ENCODE results near the gene CHORDC1.
"Not testable (repeated sequence)": the region's sequence is repeated elsewhere in the genome, so short reads cannot be mapped to it uniquely, and the experiment has no call there.

Gene CHORDC1

DNA sequence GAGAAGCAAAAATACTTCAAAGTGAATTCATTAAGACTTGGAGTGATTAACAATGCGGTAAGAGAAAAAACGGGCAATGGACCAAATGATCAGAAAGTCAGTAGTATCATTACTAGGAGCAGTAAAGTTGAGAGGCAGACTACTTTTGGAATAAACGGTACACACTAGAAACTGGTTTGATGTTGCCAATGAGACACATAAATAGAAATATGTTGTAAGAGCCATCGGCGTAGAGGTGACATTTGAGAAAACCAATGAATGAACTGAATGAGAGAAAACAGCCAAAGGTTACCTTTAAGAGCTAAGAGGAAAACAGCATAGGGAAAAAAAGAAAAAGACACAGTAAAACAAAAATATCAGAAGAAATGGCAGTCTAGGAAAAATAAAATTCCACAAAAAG lies 6.2 kb downstream of the CHORDC1 start:
- peaks cover 27% of the 10 kb centered on the region for H3K4me1 ChIP-seq (ENCODE audit: insufficient read depth, low read length, severe bottlenecking)
- peaks cover 78% of the 10 kb centered on the region for H3K79me2 ChIP-seq (ENCODE audit: insufficient read depth, low read length)
- H3K36me3 ChIP-seq (ENCODE audit: insufficient read depth, low read length): peaks cover 84% of the 10 kb centered on the region

DNA sequence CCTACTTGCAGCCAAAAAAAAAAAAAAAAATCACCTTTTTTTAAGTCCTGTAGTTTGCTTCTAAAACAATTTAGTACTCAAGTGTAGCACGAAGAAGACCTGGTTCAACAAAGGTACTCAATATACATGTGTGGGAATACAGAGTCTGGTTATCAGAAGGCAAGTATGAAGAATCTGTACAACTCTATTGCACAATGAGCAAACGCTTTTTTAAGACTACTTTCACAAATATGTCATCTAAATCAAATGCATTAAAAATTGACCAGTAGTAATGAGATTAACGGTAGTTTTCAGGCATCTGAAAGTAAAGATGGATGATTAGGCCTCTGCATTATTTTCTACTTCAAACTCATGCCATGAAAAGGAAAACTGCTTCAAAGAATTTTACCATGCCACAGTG lies 9.5 kb downstream of the CHORDC1 start:
- H3K9ac ChIP-seq (ENCODE audit: low read length): no peak overlapping the region
- TF ChIP-seq EZH2 (IDR thresholded peaks at IDR 0.05; ENCODE audit: borderline replicate concordance, low read length): no peak
- TF ChIP-seq, protein P1, sequence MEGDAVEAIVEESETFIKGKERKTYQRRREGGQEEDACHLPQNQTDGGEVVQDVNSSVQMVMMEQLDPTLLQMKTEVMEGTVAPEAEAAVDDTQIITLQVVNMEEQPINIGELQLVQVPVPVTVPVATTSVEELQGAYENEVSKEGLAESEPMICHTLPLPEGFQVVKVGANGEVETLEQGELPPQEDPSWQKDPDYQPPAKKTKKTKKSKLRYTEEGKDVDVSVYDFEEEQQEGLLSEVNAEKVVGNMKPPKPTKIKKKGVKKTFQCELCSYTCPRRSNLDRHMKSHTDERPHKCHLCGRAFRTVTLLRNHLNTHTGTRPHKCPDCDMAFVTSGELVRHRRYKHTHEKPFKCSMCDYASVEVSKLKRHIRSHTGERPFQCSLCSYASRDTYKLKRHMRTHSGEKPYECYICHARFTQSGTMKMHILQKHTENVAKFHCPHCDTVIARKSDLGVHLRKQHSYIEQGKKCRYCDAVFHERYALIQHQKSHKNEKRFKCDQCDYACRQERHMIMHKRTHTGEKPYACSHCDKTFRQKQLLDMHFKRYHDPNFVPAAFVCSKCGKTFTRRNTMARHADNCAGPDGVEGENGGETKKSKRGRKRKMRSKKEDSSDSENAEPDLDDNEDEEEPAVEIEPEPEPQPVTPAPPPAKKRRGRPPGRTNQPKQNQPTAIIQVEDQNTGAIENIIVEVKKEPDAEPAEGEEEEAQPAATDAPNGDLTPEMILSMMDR (IDR thresholded peaks at IDR 0.05; ENCODE audit: low read length): no peak
- H3K36me3 ChIP-seq (ENCODE audit: insufficient read depth, low read length): peaks cover 96% of the 10 kb centered on the region
- H3K9me3 ChIP-seq (ENCODE audit: low read length): no peaks in the 10 kb centered on the region
- no peaks in the 10 kb centered on the region for H3K9me2 ChIP-seq (ENCODE audit: low read depth, low read length)
- no peaks in the 10 kb centered on the region for H3K4me1 ChIP-seq (ENCODE audit: insufficient read depth, low read length, severe bottlenecking)
- no peaks in the 10 kb centered on the region for H3K27me3 ChIP-seq (ENCODE audit: insufficient read depth, low read length)
- H3F3A ChIP-seq (ENCODE audit: insufficient read depth, low read length): no peaks in the 10 kb centered on the region
- H4K20me1 ChIP-seq (ENCODE audit: insufficient read depth, low read length): no peaks in the 10 kb centered on the region
- no peak overlapping the region for H3K27ac ChIP-seq (ENCODE audit: low read depth, low read length, poor library complexity, severe bottlenecking)
- peaks cover 45% of the 10 kb centered on the region for H3K79me2 ChIP-seq (ENCODE audit: insufficient read depth, low read length)
- H3K4me3 ChIP-seq (ENCODE audit: low read depth, low read length, poor library complexity, severe bottlenecking): no peak overlapping the region
- H2AFZ ChIP-seq (ENCODE audit: low read length): no peak overlapping the region
- H3K4me2 ChIP-seq (ENCODE audit: low read length): no peak overlapping the region

More for the DNA sequence above, 6.2 kb downstream of the CHORDC1 start:
- H3K4me3 ChIP-seq (ENCODE audit: low read depth, low read length, poor library complexity, severe bottlenecking): no peak overlapping the region
- no peaks in the 10 kb centered on the region for H4K20me1 ChIP-seq (ENCODE audit: insufficient read depth, low read length)
- H3K4me2 ChIP-seq (ENCODE audit: low read length): no peak overlapping the region
- TF ChIP-seq, protein P1 (IDR thresholded peaks at IDR 0.05; ENCODE audit: low read length): no peak
- TF ChIP-seq EZH2 (IDR thresholded peaks at IDR 0.05; ENCODE audit: borderline replicate concordance, low read length): no peak
- H2AFZ ChIP-seq (ENCODE audit: low read length): no peak overlapping the region
- H3K27ac ChIP-seq (ENCODE audit: low read depth, low read length, poor library complexity, severe bottlenecking): no peak overlapping the region
- no peaks in the 10 kb centered on the region for H3K9me2 ChIP-seq (ENCODE audit: low read depth, low read length)
- no peaks in the 10 kb centered on the region for H3F3A ChIP-seq (ENCODE audit: insufficient read depth, low read length)
- no peaks in the 10 kb centered on the region for H3K9me3 ChIP-seq (ENCODE audit: low read length)
- H3K27me3 ChIP-seq (ENCODE audit: insufficient read depth, low read length): no peaks in the 10 kb centered on the region
- no peak overlapping the region for H3K9ac ChIP-seq (ENCODE audit: low read length)

DNA sequence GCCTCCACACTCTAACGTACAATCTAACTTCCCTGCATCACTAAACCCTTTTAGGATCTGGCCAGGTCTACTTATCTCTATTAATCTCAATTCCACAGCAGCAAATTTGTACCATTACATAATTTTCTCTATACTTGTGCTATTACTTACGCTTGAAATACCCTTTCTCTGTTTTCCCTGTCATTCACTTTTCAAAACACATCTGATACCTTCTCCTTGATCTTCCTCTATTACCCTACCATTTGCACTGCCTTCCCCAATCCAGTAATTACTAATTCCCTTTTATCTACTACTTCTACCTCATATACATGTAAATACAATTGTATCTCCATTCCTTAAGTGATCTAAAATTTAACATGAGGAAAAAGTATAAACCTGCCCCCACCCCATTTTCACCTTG lies 14.0 kb downstream of the CHORDC1 start:
- no peaks in the 10 kb centered on the region for H3K9me2 ChIP-seq (ENCODE audit: low read depth, low read length)
- H3F3A ChIP-seq (ENCODE audit: insufficient read depth, low read length): no peaks in the 10 kb centered on the region
- H3K27ac ChIP-seq (ENCODE audit: low read depth, low read length, poor library complexity, severe bottlenecking): no peak overlapping the region
- no peak for TF ChIP-seq EZH2 (IDR thresholded peaks at IDR 0.05; ENCODE audit: borderline replicate concordance, low read length)
- TF ChIP-seq, protein P1 (IDR thresholded peaks at IDR 0.05; ENCODE audit: low read length): no peak
- no peaks in the 10 kb centered on the region for H3K9me3 ChIP-seq (ENCODE audit: low read length)
- peaks cover 4% of the 10 kb centered on the region for H3K79me2 ChIP-seq (ENCODE audit: insufficient read depth, low read length)
- no peaks in the 10 kb centered on the region for H3K27me3 ChIP-seq (ENCODE audit: insufficient read depth, low read length)
- H3K4me2 ChIP-seq (ENCODE audit: low read length): no peak overlapping the region
- no peak overlapping the region for H3K4me3 ChIP-seq (ENCODE audit: low read depth, low read length, poor library complexity, severe bottlenecking)
- no peaks in the 10 kb centered on the region for H3K4me1 ChIP-seq (ENCODE audit: insufficient read depth, low read length, severe bottlenecking)
- peaks cover 92% of the 10 kb centered on the region for H3K36me3 ChIP-seq (ENCODE audit: insufficient read depth, low read length)
- no peak overlapping the region for H2AFZ ChIP-seq (ENCODE audit: low read length)
- no peak overlapping the region for H3K9ac ChIP-seq (ENCODE audit: low read length)
- no peaks in the 10 kb centered on the region for H4K20me1 ChIP-seq (ENCODE audit: insufficient read depth, low read length)

DNA sequence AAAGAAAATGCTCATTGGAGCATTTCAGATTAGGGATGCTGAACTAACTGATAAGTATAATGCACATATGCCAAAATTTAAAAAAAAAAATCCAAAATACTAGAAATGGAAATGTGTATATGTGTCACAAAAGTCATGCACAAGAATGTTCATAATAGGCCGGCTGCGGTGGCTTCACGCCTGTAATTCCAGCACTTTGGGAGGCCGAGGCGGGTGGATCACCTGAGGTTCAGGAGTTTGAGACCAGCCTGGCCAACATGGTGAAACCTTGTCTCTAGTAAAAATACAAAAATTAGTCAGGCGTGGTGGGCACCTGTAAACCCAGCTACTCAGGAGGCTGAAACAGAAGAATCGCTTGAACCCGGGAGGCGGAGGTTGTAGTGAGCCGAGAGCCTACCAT lies 14.9 kb downstream of the CHORDC1 start:
- peaks cover 92% of the 10 kb centered on the region for H3K36me3 ChIP-seq (ENCODE audit: insufficient read depth, low read length)
- not testable (repeated sequence) for H3K4me1 ChIP-seq (ENCODE audit: insufficient read depth, low read length, severe bottlenecking); H3K9ac ChIP-seq (ENCODE audit: low read length); H3K9me3 ChIP-seq (ENCODE audit: low read length); H3F3A ChIP-seq (ENCODE audit: insufficient read depth, low read length); H3K27ac ChIP-seq (ENCODE audit: low read depth, low read length, poor library complexity, severe bottlenecking); H2AFZ ChIP-seq (ENCODE audit: low read length); H3K9me2 ChIP-seq (ENCODE audit: low read depth, low read length); H3K4me2 ChIP-seq (ENCODE audit: low read length); H3K27me3 ChIP-seq (ENCODE audit: insufficient read depth, low read length); H3K4me3 ChIP-seq (ENCODE audit: low read depth, low read length, poor library complexity, severe bottlenecking); H4K20me1 ChIP-seq (ENCODE audit: insufficient read depth, low read length); H3K79me2 ChIP-seq (ENCODE audit: insufficient read depth, low read length)

All from OCI-LY1 (cell line).